K562 (cell line): ENCODE measurements around the gene TMEM60. TPM values are rescaled to one million over a fixed set of nuclear protein-coding genes. Genes with fewer than 3 reads are reported as not detected.

Experiments used
- ATAC-seq: fragments of 200-7000 bp; cut with Tn5 transposase; 3 replicates; pipeline ENCODE4 v1.9.1; 2020; ENCODE audit warnings: moderate library complexity
- BruUV-seq: library from RNA; stranded (reverse); fragments of 400-500 nt; replicated peaks from 2 replicates; lab custom pipeline; 2021; lab: Mats Ljungman, UMichigan
- CTCF ChIA-PET: fragments of 300-600 bp; formaldehyde crosslinking; extraction: SDS; loops from one replicate; lab custom pipeline; 2021; ENCODE audit warnings: low intra/inter-chr PET ratio; lab: Yijun Ruan, JAX
- POLR2A ChIA-PET: fragments of 300-600, 350-650 bp; sonication (Branson Sonifier 250); formaldehyde crosslinking; extraction: SDS; loops from one replicate; lab custom pipeline; 2021; ENCODE audit warnings: antibody characterized with exemption, inconsistent platforms; lab: Yijun Ruan, JAX
- DNase-seq, 4 experiments: peaks; one replicate each; pipeline versions ENCODE4 v3.0.0 to v3.0.0-alpha.2; 2011 to 2018; ENCODE audit warnings: low spot score in 3 of 4, mixed read lengths in 3 of 4; ENCODE audit errors: extremely low read depth in 1 of 4
- FAIRE-seq: peaks from 2 replicates; lab custom pipeline; 2011; peaks lifted over from hg19 to GRCh38; lab: Jason Lieb, UNC
- H2AFZ ChIP-seq: 2 replicates; pipeline ENCODE4 v1.6.0; 2011; ENCODE audit warnings: low read depth, low read length, control low read depth, inconsistent platforms
- H3K27ac ChIP-seq: fragments of 200-600 bp; 3 replicates; pipeline ENCODE4 v1.8.0; 2011; ENCODE audit warnings: low read depth, mild to moderate bottlenecking, control low read depth, inconsistent platforms, low read length, moderate library complexity, mixed read lengths; ENCODE audit errors: extremely low read depth
- H3K27me3 ChIP-seq, 2 experiments: fragments of 300-600 bp in 1 of 2; 2 replicates in 1 of 2; 3 replicates in 1 of 2; pipeline versions ENCODE4 v1.6.0 to v1.8.0; 2011; ENCODE audit warnings: inconsistent platforms in 2 of 2, low read length in 2 of 2, mild to moderate bottlenecking in 1 of 2, mixed read lengths in 1 of 2, moderate library complexity in 1 of 2; ENCODE audit not compliant: control insufficient read depth in 2 of 2, insufficient read depth in 2 of 2
- H3K36me3 ChIP-seq: fragments of 300-600 bp; 3 replicates; pipeline ENCODE4 v1.8.0; 2011; ENCODE audit warnings: mild to moderate bottlenecking, low read length, inconsistent platforms; ENCODE audit not compliant: control insufficient read depth, insufficient read depth
- H3K4me1 ChIP-seq, 2 experiments: fragments of 200-600 bp in 1 of 2; replicated peaks in 1 of 2; 2 replicates in 1 of 2; 3 replicates in 1 of 2; pipeline versions ENCODE4 v1.5.1 to v1.8.0; 2011; ENCODE audit warnings: inconsistent platforms in 2 of 2, low read length in 2 of 2, mild to moderate bottlenecking in 1 of 2, mixed read lengths in 1 of 2, moderate library complexity in 1 of 2; ENCODE audit not compliant: control insufficient read depth in 2 of 2, insufficient read depth in 2 of 2
- H3K4me2 ChIP-seq: 2 replicates; pipeline ENCODE4 v1.6.1; 2011; ENCODE audit warnings: low read length, control low read depth, inconsistent platforms, mixed read lengths; ENCODE audit not compliant: insufficient read depth
- H3K4me3 ChIP-seq: fragments of 200-600 bp; sonication (generic), shearing (Covaris generic); 2 replicates; pipeline ENCODE4 v1.5.1; 2016; ENCODE audit warnings: control low read depth, inconsistent platforms
- H3K79me2 ChIP-seq: fragments of 200-600 bp; 3 replicates; pipeline ENCODE4 v1.8.0; 2011; ENCODE audit warnings: low read length, inconsistent platforms; ENCODE audit not compliant: control insufficient read depth, insufficient read depth
- H3K9ac ChIP-seq, 2 experiments: 2 replicates each; pipeline versions ENCODE4 v1.6.0 to v1.6.1; 2011; ENCODE audit warnings: low read depth in 2 of 2, low read length in 2 of 2, control low read depth in 1 of 2, inconsistent platforms in 1 of 2, mild to moderate bottlenecking in 1 of 2, mixed read lengths in 1 of 2; ENCODE audit not compliant: insufficient read depth in 1 of 2
- H3K9me1 ChIP-seq: one replicate; pipeline ENCODE4 v1.6.0; 2011; ENCODE audit warnings: inconsistent platforms, mild to moderate bottlenecking, low read length, moderate library complexity; ENCODE audit not compliant: control insufficient read depth, insufficient read depth
- H3K9me3 ChIP-seq: replicated peaks from 2 replicates; pipeline ENCODE4 v1.5.1; 2011; ENCODE audit warnings: low read depth, low read length, inconsistent platforms; ENCODE audit not compliant: control insufficient read depth, insufficient read depth
- H4K20me1 ChIP-seq: replicated peaks from 2 replicates; pipeline ENCODE4 v1.6.1; 2011; ENCODE audit warnings: low read length, inconsistent platforms, mixed read lengths; ENCODE audit not compliant: control insufficient read depth, insufficient read depth
- EP400 ChIP-seq: fragments of 450-650 bp; IDR thresholded peaks from 2 replicates; pipeline ENCODE4 v1.6.1; 2017; ENCODE audit warnings: antibody characterized with exemption, mild to moderate bottlenecking, moderate library complexity
- NCOA2 ChIP-seq, 2 experiments: fragments of 450-650 bp; IDR thresholded peaks; 2 replicates each; pipeline ENCODE4 v1.6.1; 2018; ENCODE audit warnings: mild to moderate bottlenecking in 2 of 2, moderate library complexity in 1 of 2; ENCODE audit not compliant: partially characterized antibody in 2 of 2
- PHF20 ChIP-seq: fragments of 450-650 bp; IDR thresholded peaks from 2 replicates; pipeline ENCODE4 v1.6.1; 2018; ENCODE audit not compliant: partially characterized antibody
- SREBF1 ChIP-seq: fragments of 150-350 bp; IDR thresholded peaks from 2 replicates; pipeline ENCODE4 v1.6.1; 2014; ENCODE audit warnings: antibody characterized with exemption, low read depth, low read length, borderline replicate concordance
- TCF7 ChIP-seq: sonication (generic); IDR thresholded peaks from 2 replicates; pipeline ENCODE4 v1.6.1; 2016; ENCODE audit warnings: antibody characterized with exemption, borderline replicate concordance
- ZFP1 ChIP-seq: fragments of 450-650 bp; formaldehyde crosslinking; IDR thresholded peaks from 2 replicates; pipeline ENCODE4 v1.4.0; 2020; ENCODE audit warnings: mild to moderate bottlenecking, mixed read lengths
- ZNF395 ChIP-seq: fragments of 200-800 bp; sonication (Bioruptor generic); IDR thresholded peaks from 2 replicates; pipeline ENCODE4 v1.6.1; 2017; ENCODE audit warnings: missing genetic modification characterization, missing compliant biosample characterization
- WGBS: fragments of 100-300 bp; shearing (Covaris generic); methylation state at CpG from one replicate; pipeline ENCODE4 v1.1.6; 2016; ENCODE audit warnings: low coverage, mixed read lengths; ENCODE audit not compliant: insufficient coverage; ENCODE audit errors: missing lambda C conversion rate; 5-methylcytosine and 5-hydroxymethylcytosine counted together
- in situ Hi-C: fragments of 300-500 bp; cut with MboI; formaldehyde crosslinking; loops from 4 replicates; pipeline ENCODE4 v1.15.0; 2018; ENCODE audit warnings: inconsistent platforms, mixed read lengths
- intact Hi-C: fragments of 100-400 bp; cut with micrococcal nuclease; formaldehyde crosslinking; loops from 2 replicates; pipeline ENCODE4 v1.14.2; 2022
- polyA plus RNA-seq, 8 experiments: library from polyadenylated mRNA; depleted of rRNA in 4 of 8; stranded (reverse) in 5 of 8; unstranded in 3 of 8; fragments of >200 nt; fragmentation: Nextera tagmentation in 2 of 8; fragmentation: Illumina TruSeq in 1 of 8; extraction: Ambion mirVana in 2 of 8; extraction: Trizol in 1 of 8; gene quantifications; 2 replicates each; pipeline versions ENCODE4 v1.2.1 to v1.2.3, GENCODE V29; 2011 to 2014; ENCODE audit warnings: inconsistent platforms in 1 of 8, missing spikeins in 1 of 8
- total RNA-seq, 7 experiments: library from RNA; depleted of rRNA in 6 of 7; stranded (reverse); fragments of >200 nt in 6 of 7; fragmentation: Illumina TruSeq in 2 of 7; extraction: Trizol in 2 of 7; gene quantifications; 2 replicates each; pipeline versions ENCODE4 v1.2.1 to v1.2.3, GENCODE V29; 2011 to 2021; ENCODE audit warnings: low replicate concordance in 1 of 7
- TF ChIP-seq, protein P1 (sequence below): IDR thresholded peaks from 2 replicates; pipeline ENCODE4 v1.6.1; 2014; ENCODE audit warnings: antibody characterized with exemption

TMEM60 gene
- total and polyA plus RNA-seq, 9 of the 15 experiments (the other 6 are each of a cell fraction or from before 2014, with no cell fraction given), result 12.5 to 140 (median 38.4) TPM

- ChIA-PET CTCF (no interaction called here), POLR2A (interaction anchor here (0.7 kb wide), 1 partner anchor 150 kb away, joined by 3 read pairs; no protein-coding TSS in a partner anchor)
- peaks cover 3% of the 10 kb centered on the region; the same call in 1 of the 2 replicates for H3K9me3 ChIP-seq
- H3K79me2 ChIP-seq, result no peaks in the 10 kb centered on the region
- WGBS, result 58% methylated on average over 3 of the region's 3 CpGs
- no peak overlapping the region for H3K4me3 ChIP-seq
- no peaks in the 10 kb centered on the region for H3K27me3 ChIP-seq
- no peak overlapping the region for H2AFZ ChIP-seq
- FAIRE-seq (peak; percentile 40), ATAC-seq (peak; percentile 48), DNase-seq (no peak)
- TF ChIP-seq NCOA2 (IDR thresholded peaks at IDR 0.05; ENCODE audit: partially characterized antibody in 2 of 2) (no peak), SREBF1 (no peak), EP400 (no peak), ZFP1 (CRISPR knock-in tag) (no peak), TCF7 (no peak), ZNF395 (no peak), PHF20 (no peak)
- TF ChIP-seq, protein P1, sequence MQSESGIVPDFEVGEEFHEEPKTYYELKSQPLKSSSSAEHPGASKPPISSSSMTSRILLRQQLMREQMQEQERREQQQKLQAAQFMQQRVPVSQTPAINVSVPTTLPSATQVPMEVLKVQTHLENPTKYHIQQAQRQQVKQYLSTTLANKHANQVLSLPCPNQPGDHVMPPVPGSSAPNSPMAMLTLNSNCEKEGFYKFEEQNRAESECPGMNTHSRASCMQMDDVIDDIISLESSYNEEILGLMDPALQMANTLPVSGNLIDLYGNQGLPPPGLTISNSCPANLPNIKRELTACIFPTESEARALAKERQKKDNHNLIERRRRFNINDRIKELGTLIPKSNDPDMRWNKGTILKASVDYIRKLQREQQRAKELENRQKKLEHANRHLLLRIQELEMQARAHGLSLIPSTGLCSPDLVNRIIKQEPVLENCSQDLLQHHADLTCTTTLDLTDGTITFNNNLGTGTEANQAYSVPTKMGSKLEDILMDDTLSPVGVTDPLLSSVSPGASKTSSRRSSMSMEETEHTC, result no peak
- H3K4me2 ChIP-seq, result no peak overlapping the region; the same call in 1 of the 2 replicates
- H3K9ac ChIP-seq, result no peak overlapping the region
- H3K9me1 ChIP-seq, result no peaks in the 10 kb centered on the region
- in situ Hi-C loops (no loop called here), intact Hi-C loops (no loop called here)
- peaks cover 49% of the 10 kb centered on the region for H3K36me3 ChIP-seq
- no TSS peak for BruUV-seq
- H3K4me1 ChIP-seq, result peaks cover 0 to 10% of the 10 kb centered on the region in 2 experiments; a peak in 1 of 5 replicates
- peak overlapping the region; percentile 15; the same call in 1 of the 3 replicates for H3K27ac ChIP-seq
- no peaks in the 10 kb centered on the region for H4K20me1 ChIP-seq
Measured at GRCh38 chr7:77783545-77783944, 14.7 kb downstream of the TMEM60 start.
